Stomach (tissue), 9 donors: ENCODE measurements around the gene BHLHE23. TPM values are rescaled to one million over a fixed set of nuclear protein-coding genes. Genes with fewer than 3 reads are reported as not detected.

Source experiments
- DNase-seq, 2 donors: peaks; one replicate each; pipeline versions ENCODE4 v3.0.0 to v3.0.0-alpha.2; 2013 to 2019
- H3K27ac ChIP-seq, 5 donors: fragments of 200-600 bp in 4 of 5; sonication (generic) in 4 of 5; one replicate each; pipeline ENCODE4 v1.5.1; 2013 to 2019; ENCODE audit warnings: mild to moderate bottlenecking in 1 of 5, moderate library complexity in 1 of 5
- H3K27me3 ChIP-seq, 3 donors: fragments of 200-600 bp; sonication (generic); one replicate each; pipeline ENCODE4 v1.5.1; 2017 to 2019; ENCODE audit warnings: mixed run types in 1 of 3
- H3K36me3 ChIP-seq, 4 donors: fragments of 200-600 bp; sonication (generic); 1 replicate in 3 of 4; 2 replicates in 1 of 4; pipeline ENCODE4 v1.5.1; 2016 to 2019
- H3K4me1 ChIP-seq, 4 donors: fragments of 200-600 bp; sonication (generic); one replicate each; pipeline ENCODE4 v1.5.1; 2016 to 2019
- H3K4me3 ChIP-seq, 4 donors: fragments of 200-600 bp; sonication (generic) in 3 of 4; one replicate each; pipeline ENCODE4 v1.5.1; 2016 to 2019; ENCODE audit warnings: mild to moderate bottlenecking in 1 of 4
- H3K9me3 ChIP-seq, 4 donors: fragments of 200-600 bp; sonication (generic); one replicate each; pipeline ENCODE4 v1.5.1; 2016 to 2019
- CTCF ChIP-seq, 7 experiments: fragments of 450-650 bp in 4 of 7; fragments of 200-600 bp in 3 of 7; sonication (generic) in 3 of 7; IDR thresholded peaks; one replicate each; pipeline ENCODE4 v1.5.1; 2016 to 2019; ENCODE audit warnings: antibody characterized with exemption in 7 of 7, control low read depth in 2 of 7, mild to moderate bottlenecking in 1 of 7
- EP300 ChIP-seq: sonication (generic); formaldehyde crosslinking; IDR thresholded peaks from one replicate; pipeline ENCODE4 v1.6.1; 2017; ENCODE audit warnings: antibody characterized with exemption
- POLR2A ChIP-seq, 4 donors: fragments of 450-650 bp; IDR thresholded peaks; one replicate each; pipeline ENCODE4 v1.6.1; 2016; ENCODE audit warnings: antibody characterized with exemption in 4 of 4, control low read depth in 2 of 4, mild to moderate bottlenecking in 1 of 4, moderate library complexity in 1 of 4
- POLR2AphosphoS5 ChIP-seq, 3 donors: sonication (generic); formaldehyde crosslinking; IDR thresholded peaks; one replicate each; pipeline ENCODE4 v1.6.1; 2016; ENCODE audit warnings: antibody characterized with exemption in 3 of 3
- WGBS, 5 donors: extraction: QIAGEN DNeasy Blood & Tissue Kit in 3 of 5; methylation state at CpG; one replicate each; pipeline versions ENCODE4 v1.1.5 to v1.1.7; 2013 to 2018; 5-methylcytosine and 5-hydroxymethylcytosine counted together
- intact Hi-C: fragments of 100-400 bp; cut with DNase I; formaldehyde crosslinking; loops from one replicate; pipeline ENCODE4 v1.15.1; 2023; ENCODE audit warnings: low total_unique reads
- polyA plus RNA-seq, 3 donors: library from polyadenylated mRNA; stranded (reverse); fragments of 200-250 nt; gene quantifications; one replicate each; pipeline ENCODE4 v1.2.3, GENCODE V29; 2013
- total RNA-seq, 5 donors: library from RNA; depleted of rRNA; stranded (reverse); fragments of >200 nt; gene quantifications; one replicate each; pipeline versions ENCODE4 v1.1.0 to v1.2.3, GENCODE V29; 2014 to 2016
- donor health status: healthy with polysubstance abuse.
- donor health status: Bipolar disorder and iron deficiency.
- donor health status: healthy.

BHLHE23 gene
- total and polyA plus RNA-seq, 8 donors: 0.55 TPM; not detected in 7

- peaks cover 7 to 22% (median 15%) of the 10 kb centered on the region in 4 donors for H3K4me1 ChIP-seq
- no peak for TF ChIP-seq POLR2AphosphoS5 (IDR thresholded peaks at IDR 0.05)
- TF ChIP-seq POLR2A (IDR thresholded peaks at IDR 0.05): no peak
- no peak for TF ChIP-seq CTCF (IDR thresholded peaks at IDR 0.05)
- no peak for TF ChIP-seq EP300
- H3K4me3 ChIP-seq: no peak overlapping the region
- WGBS, 5 donors: 82 to 91% (median 85%) methylated on average over 12 to 16 of the region's 16 CpGs
- no peaks in the 10 kb centered on the region for H3K9me3 ChIP-seq
- peaks cover 26 to 98% (median 92%) of the 10 kb centered on the region in 3 donors for H3K27me3 ChIP-seq
- intact Hi-C loops: no loop called here
- no peak overlapping the region for H3K27ac ChIP-seq
- no peak for DNase-seq
- H3K36me3 ChIP-seq: no peaks in the 10 kb centered on the region
Measured at GRCh38 chr20:62976886-62977285, 29.9 kb downstream of the BHLHE23 start.

- H3K36me3 ChIP-seq: no peaks in the 10 kb centered on the region
- H3K27me3 ChIP-seq: peaks cover 19 to 95% (median 87%) of the 10 kb centered on the region in 3 donors
- no peak overlapping the region for H3K4me3 ChIP-seq
- no peak overlapping the region for H3K27ac ChIP-seq
- no peak for DNase-seq
- 53 to 59% (median 54%) methylated on average over 8 to 9 of the region's 9 CpGs for WGBS, 5 donors
- no peaks in the 10 kb centered on the region for H3K9me3 ChIP-seq
- TF ChIP-seq EP300 (no peak), POLR2A (IDR thresholded peaks at IDR 0.05) (no peak), POLR2AphosphoS5 (IDR thresholded peaks at IDR 0.05) (no peak), CTCF (IDR thresholded peaks at IDR 0.05) (no peak)
- peaks cover 7 to 22% (median 15%) of the 10 kb centered on the region in 4 donors for H3K4me1 ChIP-seq
- intact Hi-C loops: no loop called here
Measured at GRCh38 chr20:62975812-62976508, 30.8 kb downstream of the BHLHE23 start.

GRCh38 chr20:62975251-62975760 lies 31.5 kb downstream of the BHLHE23 start:
- no peak for DNase-seq
- Histone ChIP-seq H3K27ac (no peak overlapping the region), H3K4me3 (no peak overlapping the region), H3K4me1 (peaks cover 7 to 22% (median 15%) of the 10 kb centered on the region in 4 donors), H3K9me3 (no peaks in the 10 kb centered on the region), H3K36me3 (no peaks in the 10 kb centered on the region), H3K27me3 (peaks cover 19 to 95% (median 87%) of the 10 kb centered on the region in 3 donors)
- TF ChIP-seq POLR2A (IDR thresholded peaks at IDR 0.05): no peak
- no peak for TF ChIP-seq EP300
- no peak for TF ChIP-seq POLR2AphosphoS5 (IDR thresholded peaks at IDR 0.05)
- no peak for TF ChIP-seq CTCF (IDR thresholded peaks at IDR 0.05)
- WGBS, 5 donors: 60 to 74% (median 72%) methylated on average over 8 to 10 of the region's 10 CpGs
- intact Hi-C loops: no loop called here

GRCh38 chr20:62972845-62973745 lies 33.7 kb downstream of the BHLHE23 start:
- Histone ChIP-seq H3K36me3 (no peaks in the 10 kb centered on the region), H3K4me1 (peaks cover 7 to 22% (median 15%) of the 10 kb centered on the region in 4 donors), H3K9me3 (no peaks in the 10 kb centered on the region), H3K27me3 (peaks cover 19 to 93% (median 76%) of the 10 kb centered on the region in 3 donors), H3K4me3 (peak overlapping the region; percentile 19 to 39 (median 30)), H3K27ac (no peak overlapping the region)
- TF ChIP-seq CTCF (IDR thresholded peaks at IDR 0.05): no peak
- TF ChIP-seq EP300: no peak
- TF ChIP-seq POLR2AphosphoS5 (IDR thresholded peaks at IDR 0.05): no peak
- TF ChIP-seq POLR2A (IDR thresholded peaks at IDR 0.05): no peak
- 9 to 25% (median 14%) methylated on average over 38 to 48 of the region's 48 CpGs for WGBS, 5 donors
- no peak for DNase-seq
- intact Hi-C loops: loop anchor here (2.0 kb wide), 1 partner anchor 36 kb away; no protein-coding TSS in a partner anchor
